Activated CD8-positive, alpha-beta T cell treated with anti-CD3 and anti-CD28 coated beads for 36 hours (primary cell): ENCODE measurements around the gene CCDC146. TPM values are rescaled to one million over a fixed set of nuclear protein-coding genes. Genes with fewer than 3 reads are reported as not detected.
"Not testable (repeated sequence)": the region's sequence is repeated elsewhere in the genome, so short reads cannot be mapped to it uniquely, and the experiment has no call there.

ENCODE experiments used
- ATAC-seq: fragments of 200-7000 bp; cut with Tn5 transposase; one replicate; pipeline ENCODE4 v1.10.0; 2021; ENCODE audit warnings: mild to moderate bottlenecking, moderate library complexity
- CTCF ChIA-PET: fragments of 350-600 bp; sonication (Branson Sonifier 250); formaldehyde crosslinking; loops from one replicate; lab custom pipeline; 2021; ENCODE audit warnings: antibody characterized with exemption; lab: Charles Lee
- POLR2A ChIA-PET: fragments of 350-600 bp; sonication (Branson Sonifier 250); formaldehyde crosslinking; loops from one replicate; lab custom pipeline; 2021; ENCODE audit warnings: antibody characterized with exemption; lab: Charles Lee
- DNase-seq: peaks from one replicate; pipeline ENCODE4 v3.0.0-alpha.2; 2020
- H3K27ac Mint-ChIP-seq: one replicate; pipeline ENCODE4 v1.8.0; 2021; ENCODE audit warnings: mild to moderate bottlenecking, mixed read lengths
- H3K27me3 Mint-ChIP-seq: one replicate; pipeline ENCODE4 v1.8.0; 2021; ENCODE audit warnings: mixed read lengths
- H3K36me3 Mint-ChIP-seq: one replicate; pipeline ENCODE4 v1.8.0; 2021; ENCODE audit warnings: low read depth, mixed read lengths
- H3K4me1 Mint-ChIP-seq: one replicate; pipeline ENCODE4 v1.8.0; 2021; ENCODE audit warnings: low read depth, mixed read lengths
- H3K4me3 Mint-ChIP-seq: one replicate; pipeline ENCODE4 v1.8.0; 2021; ENCODE audit warnings: mild to moderate bottlenecking, moderate library complexity, mixed read lengths
- H3K9me3 Mint-ChIP-seq: one replicate; pipeline ENCODE4 v1.8.0; 2021; ENCODE audit warnings: mixed read lengths
- CTCF ChIP-seq: fragments of 200-600 bp; IDR thresholded peaks from one replicate; pipeline ENCODE4 v1.8.0; 2022; ENCODE audit warnings: antibody characterized with exemption, mild to moderate bottlenecking
- intact Hi-C: fragments of 100-400 bp; cut with micrococcal nuclease; formaldehyde crosslinking; loops from one replicate; pipeline ENCODE4 v1.10.0; 2022
- total RNA-seq, 2 experiments: library from RNA; stranded (reverse); gene quantifications; one replicate each; pipeline ENCODE4 v1.2.3, GENCODE V29; 2021

CCDC146 gene
- total RNA-seq, 2 experiments from 2014 or later: 2.1 to 2.6 TPM

GRCh38 chr7:77223261-77223660 lies 100.8 kb downstream of the CCDC146 start:
- Mint-ChIP-seq H3K36me3 (peaks cover 5% of the 10 kb centered on the region), H3K9me3 (peaks cover 11% of the 10 kb centered on the region), H3K27ac (no peak overlapping the region), H3K4me1 (peaks cover 21% of the 10 kb centered on the region), H3K4me3 (no peak overlapping the region), H3K27me3 (no peaks in the 10 kb centered on the region)
- ATAC-seq (no peak), DNase-seq (no peak)
- CTCF ChIA-PET: interaction anchor here (0.8 to 1.5 kb wide), 2 partner anchors 24 to 43 kb away, joined by 3 to 6 read pairs; no protein-coding TSS in a partner anchor
- POLR2A ChIA-PET: no interaction called here
- TF ChIP-seq CTCF: no peak
- intact Hi-C loops: no loop called here

- Mint-ChIP-seq H3K36me3 (peaks cover 13% of the 10 kb centered on the region), H3K4me3 (no peak overlapping the region), H3K27me3 (no peaks in the 10 kb centered on the region), H3K9me3 (peaks cover 16% of the 10 kb centered on the region), H3K27ac (no peak overlapping the region), H3K4me1 (peaks cover 21% of the 10 kb centered on the region)
- POLR2A ChIA-PET: no interaction called here
- DNase-seq: no peak
- CTCF ChIA-PET: interaction anchor here (1.8 kb wide), 1 partner anchor 21 kb away, joined by 6 read pairs; no protein-coding TSS in a partner anchor
- no peak for TF ChIP-seq CTCF
- intact Hi-C loops: no loop called here
- no peak for ATAC-seq
Observed at GRCh38 chr7:77226357-77226839, 104.0 kb downstream of the CCDC146 start.

- H3K4me1 Mint-ChIP-seq, POLR2A ChIA-PET, CTCF ChIA-PET, H3K4me3 Mint-ChIP-seq, DNase-seq, H3K27me3 Mint-ChIP-seq, ATAC-seq, H3K27ac Mint-ChIP-seq, intact Hi-C loops: not testable (repeated sequence)
- peaks cover 16% of the 10 kb centered on the region for H3K9me3 Mint-ChIP-seq
- H3K36me3 Mint-ChIP-seq: peaks cover 13% of the 10 kb centered on the region
Observed at GRCh38 chr7:77228795-77229194, 106.4 kb downstream of the CCDC146 start.

GRCh38 chr7:77232467-77232866 lies 110.1 kb downstream of the CCDC146 start:
- H3K4me1 Mint-ChIP-seq: no peaks in the 10 kb centered on the region
- H3K27me3 Mint-ChIP-seq: no peaks in the 10 kb centered on the region
- H3K36me3 Mint-ChIP-seq: peaks cover 15% of the 10 kb centered on the region
- H3K27ac Mint-ChIP-seq: no peak overlapping the region
- intact Hi-C loops: no loop called here
- DNase-seq (no peak), ATAC-seq (no peak)
- ChIA-PET CTCF (interaction anchor here (1.3 kb wide), 1 partner anchor 15 kb away, joined by 8 read pairs; no protein-coding TSS in a partner anchor), POLR2A (no interaction called here)
- H3K4me3 Mint-ChIP-seq: no peak overlapping the region
- TF ChIP-seq CTCF: no peak
- H3K9me3 Mint-ChIP-seq: peaks cover 16% of the 10 kb centered on the region

- DNase-seq: no peak
- intact Hi-C loops: no loop called here
- no peak overlapping the region for H3K27ac Mint-ChIP-seq
- H3K4me1 Mint-ChIP-seq: peaks cover 15% of the 10 kb centered on the region
- CTCF ChIA-PET: interaction anchor here (1.2 kb wide), 1 partner anchor 12 kb away, joined by 7 read pairs; no protein-coding TSS in a partner anchor
- no peak overlapping the region for H3K4me3 Mint-ChIP-seq
- H3K27me3 Mint-ChIP-seq: no peaks in the 10 kb centered on the region
- ATAC-seq: no peak
- peaks cover 8% of the 10 kb centered on the region for H3K9me3 Mint-ChIP-seq
- H3K36me3 Mint-ChIP-seq: peaks cover 15% of the 10 kb centered on the region
- POLR2A ChIA-PET: interaction anchor here (0.6 kb wide), 1 partner anchor 111 kb away, joined by 3 read pairs; no protein-coding TSS in a partner anchor
- TF ChIP-seq CTCF: no peak
Observed at GRCh38 chr7:77235276-77235675, 112.9 kb downstream of the CCDC146 start.
